Right lobe of liver (tissue), 6 donors: ENCODE data around the gene TECPR2. TPM values are rescaled to one million over a fixed set of nuclear protein-coding genes. Genes with fewer than 3 reads are reported as not detected.
A peak's percentile ranks its signal among the peaks of the same experiment; 100 is the strongest.

Experiments used
- ATAC-seq, 4 donors: fragments of 200-7000 bp; cut with Tn5 transposase; one replicate each; pipeline ENCODE4 v1.9.1; 2020; ENCODE audit warnings: mild to moderate bottlenecking in 4 of 4, moderate library complexity in 4 of 4
- DNase-seq, 3 donors: peaks; one replicate each; pipeline ENCODE4 v3.0.0-alpha.2; 2020
- H3K27ac ChIP-seq, 3 donors: fragments of 200-600 bp; one replicate each; pipeline ENCODE4 v1.8.0; 2022
- H3K27me3 ChIP-seq, 2 donors: fragments of 200-600 bp; one replicate each; pipeline ENCODE4 v1.8.0; 2022
- H3K36me3 ChIP-seq, 4 donors: fragments of 200-600 bp; sonication (generic) in 1 of 4; one replicate each; pipeline versions ENCODE4 v1.5.1 to v1.8.0; 2017 to 2022; ENCODE audit warnings: control low read depth in 1 of 4
- H3K4me1 ChIP-seq, 4 donors: fragments of 200-600 bp; sonication (generic) in 1 of 4; one replicate each; pipeline versions ENCODE4 v1.5.1 to v1.8.0; 2017 to 2022; ENCODE audit warnings: control low read depth in 1 of 4
- H3K4me3 ChIP-seq, 3 donors: fragments of 200-600 bp; one replicate each; pipeline ENCODE4 v1.8.0; 2022
- H3K9me3 ChIP-seq, 4 donors: fragments of 200-600 bp; sonication (generic) in 1 of 4; one replicate each; pipeline versions ENCODE4 v1.5.1 to v1.8.0; 2017 to 2022; ENCODE audit warnings: control low read depth in 1 of 4
- POLR2A ChIP-seq: fragments of 450-650 bp; IDR thresholded peaks from one replicate; pipeline ENCODE4 v1.6.1; 2017; ENCODE audit warnings: antibody characterized with exemption, mild to moderate bottlenecking
- WGBS: methylation state at CpG from one replicate; pipeline ENCODE4 v1.1.6; 2018; ENCODE audit warnings: low coverage, low lambda C conversion rate; ENCODE audit not compliant: insufficient coverage; ENCODE audit errors: missing lambda C conversion rate; 5-methylcytosine and 5-hydroxymethylcytosine counted together
- intact Hi-C, 2 donors: fragments of 100-400 bp; cut with DNase I; formaldehyde crosslinking; loops; one replicate each; pipeline versions ENCODE4 v1.11.2 to v1.14.1; 2022
- total RNA-seq, 6 experiments: library from RNA; depleted of rRNA in 2 of 6; stranded (reverse); fragments of >200 nt in 2 of 6; fragmentation: NEBNext Ultra II Directional in 3 of 6; extraction: Animal tissue kit (Norgen Biotek cat#: 25700) in 3 of 6; gene quantifications; one replicate each; pipeline versions ENCODE4 v1.1.0 to v1.2.4, GENCODE V29; 2016 to 2023
- TF ChIP-seq, protein P1 (sequence below), 4 donors: fragments of 200-600 bp in 3 of 4; fragments of 450-650 bp in 1 of 4; IDR thresholded peaks; one replicate each; pipeline versions ENCODE4 v1.5.1 to v1.8.0; 2016 to 2022; ENCODE audit warnings: antibody characterized with exemption in 4 of 4, mild to moderate bottlenecking in 2 of 4
- donor health status: DM: no; HTN: yes; CAD: no.
- donor health status: DM: no; HTN: no; CAD: no.
- donor health status: DM: no; HTN: no; CAD: no.
- donor health status: DM: no; HTN: yes; CAD: no.
- donor health status: DM: no; HTN: yes; CAD: no.

The TECPR2 gene
- total RNA-seq, 6 experiments from 2014 or later = 5.5 to 10.5 (median 9.4) TPM

DNA sequence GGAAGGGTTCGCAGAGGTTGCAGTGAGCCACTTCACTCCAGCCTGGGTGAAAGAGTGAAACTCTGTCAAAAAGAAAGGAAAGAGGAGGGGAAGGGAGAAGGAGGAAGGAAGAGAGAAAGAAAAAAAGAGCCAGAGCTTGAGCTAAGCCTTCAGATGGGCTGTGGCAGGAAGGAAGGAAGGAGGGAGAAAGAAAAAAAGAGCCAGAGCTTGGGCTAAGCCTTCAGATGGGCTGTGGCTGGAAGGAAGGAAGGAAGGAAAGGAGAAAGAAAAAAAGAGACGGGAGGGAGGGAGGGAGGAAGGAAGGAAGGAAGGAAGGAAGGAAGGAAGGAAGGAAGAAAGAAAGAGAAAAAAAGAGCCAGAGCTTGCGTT is 160.4 kb downstream of the TECPR2 start:
- no peaks in the 10 kb centered on the region for H3K9me3 ChIP-seq
- TF ChIP-seq, protein P1, sequence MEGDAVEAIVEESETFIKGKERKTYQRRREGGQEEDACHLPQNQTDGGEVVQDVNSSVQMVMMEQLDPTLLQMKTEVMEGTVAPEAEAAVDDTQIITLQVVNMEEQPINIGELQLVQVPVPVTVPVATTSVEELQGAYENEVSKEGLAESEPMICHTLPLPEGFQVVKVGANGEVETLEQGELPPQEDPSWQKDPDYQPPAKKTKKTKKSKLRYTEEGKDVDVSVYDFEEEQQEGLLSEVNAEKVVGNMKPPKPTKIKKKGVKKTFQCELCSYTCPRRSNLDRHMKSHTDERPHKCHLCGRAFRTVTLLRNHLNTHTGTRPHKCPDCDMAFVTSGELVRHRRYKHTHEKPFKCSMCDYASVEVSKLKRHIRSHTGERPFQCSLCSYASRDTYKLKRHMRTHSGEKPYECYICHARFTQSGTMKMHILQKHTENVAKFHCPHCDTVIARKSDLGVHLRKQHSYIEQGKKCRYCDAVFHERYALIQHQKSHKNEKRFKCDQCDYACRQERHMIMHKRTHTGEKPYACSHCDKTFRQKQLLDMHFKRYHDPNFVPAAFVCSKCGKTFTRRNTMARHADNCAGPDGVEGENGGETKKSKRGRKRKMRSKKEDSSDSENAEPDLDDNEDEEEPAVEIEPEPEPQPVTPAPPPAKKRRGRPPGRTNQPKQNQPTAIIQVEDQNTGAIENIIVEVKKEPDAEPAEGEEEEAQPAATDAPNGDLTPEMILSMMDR (IDR thresholded peaks at IDR 0.05) = no peak
- no peak for TF ChIP-seq POLR2A
- ATAC-seq (no peak), DNase-seq (no peak)
- H3K27ac ChIP-seq = no peak overlapping the region
- 54% methylated on average over 3 of the region's 3 CpGs for WGBS
- peaks cover 0 to 6% (median 3%) of the 10 kb centered on the region in 4 donors for H3K4me1 ChIP-seq
- H3K4me3 ChIP-seq = no peak overlapping the region
- H3K27me3 ChIP-seq = no peaks in the 10 kb centered on the region
- intact Hi-C loops = no loop called here
- no peaks in the 10 kb centered on the region for H3K36me3 ChIP-seq

DNA sequence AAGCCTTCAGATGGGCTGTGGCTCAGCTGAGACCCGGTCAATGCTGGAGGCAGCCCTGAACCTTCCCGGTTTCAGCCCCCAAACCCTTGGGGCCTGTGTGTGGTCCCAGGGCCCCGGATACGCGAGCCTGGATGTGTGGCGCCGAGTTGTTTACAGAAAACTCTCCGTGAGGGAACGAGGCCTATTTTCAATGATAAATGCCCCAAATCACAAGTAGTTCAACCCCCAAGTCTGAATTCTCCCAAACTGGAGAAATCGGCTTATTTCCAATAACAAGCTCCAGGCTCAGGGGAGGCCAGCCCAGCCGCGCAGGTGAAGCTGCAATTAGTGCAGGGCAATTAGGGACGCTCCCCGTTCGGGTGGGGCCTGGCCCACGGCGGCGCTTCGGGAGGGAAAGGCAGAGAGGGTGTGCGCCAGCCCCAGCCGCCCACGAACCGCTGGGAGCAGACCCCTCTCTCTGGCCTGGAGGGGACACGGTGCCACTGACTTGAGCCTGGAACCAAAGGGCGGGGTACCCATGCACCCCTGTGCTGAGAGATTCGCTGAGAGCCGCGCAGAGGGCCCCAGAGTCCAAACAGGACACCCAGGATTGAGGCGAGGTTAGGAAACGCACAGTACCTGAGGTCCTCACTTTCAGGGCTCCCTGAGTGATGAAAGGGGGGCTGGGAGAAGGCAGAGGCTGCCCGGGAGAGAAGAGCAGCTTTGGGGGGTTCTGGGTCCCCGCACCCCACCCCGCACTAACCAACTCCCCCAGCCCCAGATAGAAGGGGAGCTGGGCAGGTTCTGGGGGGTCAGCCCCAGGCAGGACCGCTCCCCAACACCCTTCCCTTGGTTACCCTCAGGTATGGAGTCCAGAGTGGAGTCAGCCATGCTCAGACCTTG is 161.1 kb downstream of the TECPR2 start:
- DNase-seq = peak in 1 of 3 donors; percentile 62
- peak overlapping the region in 2 of 3 donors; percentile 11 to 70 for H3K27ac ChIP-seq

DNA sequence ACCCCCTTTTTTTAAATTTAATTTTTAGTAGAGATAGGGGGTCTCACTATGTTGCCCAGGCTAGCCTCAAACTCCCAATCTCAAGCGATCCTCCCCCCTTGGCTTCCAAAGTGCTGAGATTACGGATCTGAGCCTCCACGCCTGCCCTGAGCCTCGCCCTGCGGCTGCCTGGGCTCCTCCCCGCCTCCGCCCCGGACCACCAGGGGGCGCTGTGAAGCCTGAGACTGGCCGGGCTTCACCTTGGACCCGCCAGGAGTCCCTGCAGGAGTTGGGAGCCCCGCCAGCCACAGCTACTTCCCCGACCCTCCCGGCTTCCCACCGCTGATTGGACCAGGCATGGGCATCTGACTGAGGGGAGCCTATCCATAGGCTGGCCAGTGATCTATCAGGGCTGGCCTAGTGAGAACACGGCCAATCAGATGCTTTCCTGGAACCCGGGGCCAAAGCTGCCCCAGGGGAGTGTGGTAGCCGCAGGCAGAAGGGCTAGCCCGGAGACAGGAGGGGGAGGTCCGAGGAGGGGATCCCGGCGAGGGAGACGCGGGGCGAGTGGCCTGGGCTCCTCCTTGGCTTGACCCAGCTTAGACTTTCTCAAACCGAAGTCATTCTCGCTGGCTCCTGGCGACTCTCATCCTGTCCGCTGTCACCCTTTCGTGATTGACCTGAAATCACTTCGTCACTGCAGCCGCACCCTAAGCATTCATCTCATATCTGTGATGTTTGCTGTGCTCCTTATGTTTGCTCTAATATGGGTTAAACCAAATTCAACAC is 161.9 kb downstream of the TECPR2 start:
- Histone ChIP-seq H3K27me3 (no peaks in the 10 kb centered on the region), H3K36me3 (no peaks in the 10 kb centered on the region), H3K4me3 (peak overlapping the region; percentile 36 to 77 (median 50)), H3K4me1 (peaks cover 0 to 6% (median 3%) of the 10 kb centered on the region in 4 donors), H3K27ac (peak overlapping the region; percentile 21 to 70 (median 37)), H3K9me3 (no peaks in the 10 kb centered on the region)
- DNase-seq (peak; percentile 99), ATAC-seq (peak; percentile 97 to 99 (median 98))
- WGBS = 1% methylated on average over 20 of the region's 32 CpGs
- intact Hi-C loops = no loop called here
- TF ChIP-seq, protein P1 (IDR thresholded peaks at IDR 0.05) = peak; percentile 99 to 100 (median 99)
- peak; percentile 70 for TF ChIP-seq POLR2A

More for the DNA sequence above, 161.1 kb downstream of the TECPR2 start:
- peak overlapping the region; percentile 36 to 77 (median 50) for H3K4me3 ChIP-seq
- no peaks in the 10 kb centered on the region for H3K36me3 ChIP-seq
- intact Hi-C loops = no loop called here
- H3K27me3 ChIP-seq = no peaks in the 10 kb centered on the region
- ATAC-seq = peak in 1 of 4 donors; percentile 1
- TF ChIP-seq, protein P1 (IDR thresholded peaks at IDR 0.05) = no peak
- TF ChIP-seq POLR2A = no peak
- H3K4me1 ChIP-seq = peaks cover 0 to 6% (median 3%) of the 10 kb centered on the region in 4 donors
- 38% methylated on average over 9 of the region's 34 CpGs for WGBS
- H3K9me3 ChIP-seq = no peaks in the 10 kb centered on the region

DNA sequence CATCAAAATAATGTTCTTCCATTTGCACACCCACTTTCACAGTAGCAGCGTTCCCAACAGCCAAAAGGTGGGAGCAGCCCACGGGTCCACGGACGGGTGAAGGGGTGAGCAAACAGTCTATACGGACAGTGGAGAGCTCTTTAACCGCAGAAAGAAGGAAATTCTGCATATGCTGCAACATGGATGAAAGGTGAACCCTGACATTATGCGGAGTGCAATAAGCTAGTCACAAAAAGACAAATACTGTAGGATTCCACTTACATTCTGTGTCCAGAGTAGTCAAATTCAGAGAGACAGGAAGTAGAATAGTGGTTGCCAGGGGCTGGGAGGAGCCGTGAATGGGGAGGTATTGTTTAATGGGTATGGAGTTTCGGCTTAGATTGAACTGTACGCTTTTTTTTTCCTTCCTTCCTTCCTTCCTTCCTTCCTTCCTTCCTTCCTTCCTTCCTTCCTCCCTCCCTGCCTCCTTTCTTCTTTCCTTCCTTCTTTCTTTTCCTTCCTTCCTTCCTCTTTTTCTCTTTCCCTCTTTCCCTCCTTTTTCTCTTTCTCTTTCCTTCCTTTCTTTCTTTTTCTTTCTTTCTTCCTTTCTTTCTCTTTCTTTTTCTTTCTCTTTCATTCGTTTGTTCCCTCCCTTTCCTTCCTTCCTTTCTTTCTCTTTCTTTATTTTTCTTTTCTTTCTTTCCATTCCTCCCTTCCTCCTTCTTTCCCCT is 162.6 kb downstream of the TECPR2 start:
- Histone ChIP-seq H3K4me1 (peaks cover 0 to 8% (median 3%) of the 10 kb centered on the region in 4 donors), H3K9me3 (no peaks in the 10 kb centered on the region), H3K27me3 (no peaks in the 10 kb centered on the region), H3K4me3 (peak overlapping the region; percentile 36 to 77 (median 50)), H3K36me3 (no peaks in the 10 kb centered on the region), H3K27ac (peak overlapping the region; percentile 21 to 70 (median 37))
- DNase-seq (no peak), ATAC-seq (peak; percentile 2 to 41 (median 10))
- intact Hi-C loops = no loop called here
- TF ChIP-seq POLR2A = no peak
- TF ChIP-seq, protein P1 (IDR thresholded peaks at IDR 0.05) = no peak
- 9% methylated on average over 11 of the region's 11 CpGs for WGBS
